GM19099 (cell line): ENCODE data around the gene RPL18.

Experiments used
- POLR2A ChIP-seq: IDR thresholded peaks from 3 replicates; pipeline ENCODE4 v1.6.1; 2011; ENCODE audit warnings: low read depth; ENCODE audit not compliant: insufficient read length; ENCODE audit errors: extremely low read depth

Gene RPL18

GRCh38 chr19:48613024-48613851 is 5.7 kb downstream of the RPL18 start:
- no peak for TF ChIP-seq POLR2A

GRCh38 chr19:48611872-48612271 is 7.1 kb downstream of the RPL18 start:
- TF ChIP-seq POLR2A, result no peak

- TF ChIP-seq POLR2A, result no peak
These were observed 9.3 kb downstream of the RPL18 start for GRCh38 chr19:48609571-48610108.

GRCh38 chr19:48608798-48609263 is 10.1 kb downstream of the RPL18 start:
- TF ChIP-seq POLR2A, result no peak

- no peak for TF ChIP-seq POLR2A
These were observed 11.6 kb downstream of the RPL18 start for GRCh38 chr19:48607359-48607755.

- TF ChIP-seq POLR2A, result no peak
These were observed 12.3 kb downstream of the RPL18 start, which contains the start of gene SPACA4 for GRCh38 chr19:48606463-48607358. TSS of gene SPACA4 (plus strand) at chr19:48606742. CDS start at chr19:48606979, 237 bp downstream.

GRCh38 chr19:48603850-48604249 is 15.1 kb downstream of the RPL18 start:
- no peak for TF ChIP-seq POLR2A

DNA sequence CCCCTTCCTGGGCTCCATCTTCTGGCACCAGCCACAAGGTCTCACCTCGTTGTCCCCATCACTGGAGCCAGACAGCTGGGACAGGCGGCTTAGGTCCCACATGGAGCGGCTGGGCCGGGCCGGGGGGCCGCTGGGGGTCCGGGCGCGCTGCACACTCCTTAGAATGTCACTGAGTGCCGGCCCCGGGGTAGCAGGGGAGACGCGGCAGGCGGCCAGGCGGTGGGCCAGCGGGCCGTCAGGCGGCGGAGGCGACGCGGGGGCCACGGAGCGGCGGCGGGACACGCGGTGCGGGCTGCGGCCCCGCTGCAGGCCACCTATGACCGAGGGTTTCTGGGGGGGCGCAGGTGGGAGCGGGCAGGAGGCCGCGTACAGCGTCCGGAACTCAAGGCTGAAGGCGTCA is 15.5 kb downstream of the RPL18 start:
- TF ChIP-seq POLR2A, result no peak

- TF ChIP-seq POLR2A, result no peak
These were observed 16.0 kb downstream of the RPL18 start for GRCh38 chr19:48603001-48603400.

DNA sequence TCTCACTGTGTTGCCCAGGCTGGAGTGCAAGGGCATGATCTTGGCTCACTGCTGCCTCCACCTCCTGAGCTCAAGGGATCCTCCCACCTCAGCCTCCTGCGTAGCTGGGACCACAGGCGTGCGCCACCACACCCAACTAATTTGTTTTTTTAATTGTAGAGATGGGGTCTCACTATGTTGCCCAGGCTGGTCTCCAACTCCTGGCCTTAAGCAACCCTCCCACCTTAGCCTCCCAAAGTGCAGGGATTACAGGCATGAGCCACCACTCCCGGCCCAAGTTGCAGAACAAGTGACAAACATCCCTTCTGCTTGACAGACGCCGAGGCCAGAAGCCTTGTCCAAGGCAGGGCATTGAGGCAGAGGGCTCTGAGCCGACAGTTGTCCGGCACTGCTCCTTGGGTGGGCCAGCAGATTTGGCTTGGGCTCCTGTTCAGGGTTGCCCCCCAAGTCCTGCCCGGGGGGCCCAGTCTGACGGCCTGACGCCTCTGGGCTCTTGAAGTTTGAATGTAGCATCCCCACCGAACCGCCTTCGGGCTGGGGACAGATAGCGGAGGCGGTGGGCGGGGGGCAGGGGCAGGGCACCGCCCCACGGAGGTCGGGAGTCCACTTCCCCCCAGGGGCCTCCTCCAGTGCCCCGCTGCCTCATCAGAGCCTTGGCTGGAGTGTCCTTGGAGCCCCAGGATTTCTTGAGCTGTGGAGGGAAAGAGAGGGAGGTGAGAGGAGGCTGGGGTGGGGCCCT is 18.1 kb downstream of the RPL18 start:
- no peak for TF ChIP-seq POLR2A

GRCh38 chr19:48598996-48599700 is 19.8 kb downstream of the RPL18 start:
- TF ChIP-seq POLR2A, result no peak

DNA sequence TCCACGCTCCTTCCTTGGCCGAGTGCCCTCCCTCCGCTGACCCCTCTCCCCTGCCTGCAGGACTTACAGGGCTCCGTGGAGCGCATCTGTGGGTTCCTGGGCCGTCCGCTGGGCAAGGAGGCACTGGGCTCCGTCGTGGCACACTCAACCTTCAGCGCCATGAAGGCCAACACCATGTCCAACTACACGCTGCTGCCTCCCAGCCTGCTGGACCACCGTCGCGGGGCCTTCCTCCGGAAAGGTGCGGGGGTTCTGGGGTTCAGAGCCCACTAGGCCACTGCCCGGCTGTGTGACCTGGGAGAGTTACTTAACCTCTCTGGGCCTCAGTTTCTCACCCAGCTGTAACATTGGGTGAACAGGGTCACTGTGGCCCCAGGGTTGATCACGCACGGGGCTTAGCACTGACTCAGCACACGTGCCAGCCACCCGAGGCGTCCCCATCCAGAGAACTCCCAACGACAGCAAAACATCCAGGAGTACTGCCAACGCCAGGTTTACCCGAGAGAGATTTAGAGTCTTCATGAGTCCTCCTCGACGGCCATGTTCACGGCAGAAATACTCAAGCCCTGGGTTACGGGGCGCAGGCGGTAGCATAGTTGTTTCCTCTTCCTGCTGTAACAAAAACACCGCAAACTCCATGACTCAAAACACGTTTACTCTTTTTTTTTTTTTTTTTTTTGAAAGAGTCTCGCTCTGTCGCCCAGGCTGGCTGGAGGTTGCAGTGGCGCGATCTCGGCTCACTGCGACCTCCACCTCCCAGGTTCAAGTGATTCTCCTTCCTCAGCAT is 22.1 kb downstream of the RPL18 start:
- TF ChIP-seq POLR2A, result no peak

GRCh38 chr19:48596237-48596636 is 22.7 kb downstream of the RPL18 start:
- no peak for TF ChIP-seq POLR2A
